HG03442 (cell line): ENCODE measurements around the gene PGP.
"Not testable (repeated sequence)": the region's sequence is repeated elsewhere in the genome, so short reads cannot be mapped to it uniquely, and the experiment has no call there.

Experiments
- ATAC-seq: cut with Tn5 transposase; IDR thresholded peaks from one replicate; pipeline ENCODE4 v1.9.1; 2021; ENCODE audit warnings: mild to moderate bottlenecking, moderate library complexity; ENCODE audit not compliant: unreplicated experiment

Gene PGP

GRCh38 chr16:2214719-2214968, at the start of gene PGP:
TSS of gene PGP (minus strand) at chr16:2214840. CDS start at chr16:2214777, 63 bp downstream.
- ATAC-seq, result peak; percentile 82

- not testable (repeated sequence) for ATAC-seq
Measured at GRCh38 chr16:2263026-2263425, 48.4 kb upstream of the PGP start.

- no peak for ATAC-seq
Measured at GRCh38 chr16:2260250-2260649, 45.6 kb upstream of the PGP start.

GRCh38 chr16:2258530-2258929, 43.9 kb upstream of the PGP start:
- ATAC-seq, result not testable (repeated sequence)

GRCh38 chr16:2257726-2258125, 43.1 kb upstream of the PGP start:
- no peak for ATAC-seq

- no peak for ATAC-seq
Measured at GRCh38 chr16:2256531-2257140, 42.0 kb upstream of the PGP start.

- ATAC-seq, result no peak
Measured at GRCh38 chr16:2253293-2253692, 38.7 kb upstream of the PGP start.

GRCh38 chr16:2252806-2253148, 38.1 kb upstream of the PGP start:
- no peak for ATAC-seq

GRCh38 chr16:2251296-2252111, 36.9 kb upstream of the PGP start, which contains the start of gene ECI1:
TSS of gene ECI1 (minus strand) at chr16:2251587. CDS start at chr16:2251566, 21 bp downstream.
- peak; percentile 84 for ATAC-seq

- ATAC-seq, result no peak
Measured at GRCh38 chr16:2250652-2251295, 36.1 kb upstream of the PGP start.

GRCh38 chr16:2246301-2246885, 31.8 kb upstream of the PGP start:
- ATAC-seq, result no peak

GRCh38 chr16:2244926-2245795, 30.5 kb upstream of the PGP start:
- ATAC-seq, result no peak

GRCh38 chr16:2244301-2244700, 29.7 kb upstream of the PGP start:
- ATAC-seq, result no peak

GRCh38 chr16:2243781-2244180, 29.1 kb upstream of the PGP start:
- ATAC-seq, result no peak

- ATAC-seq, result no peak
Measured at GRCh38 chr16:2243031-2243528, 28.4 kb upstream of the PGP start.

GRCh38 chr16:2242598-2242997, 28.0 kb upstream of the PGP start:
- ATAC-seq, result no peak

GRCh38 chr16:2240331-2240730, 25.7 kb upstream of the PGP start:
- not testable (repeated sequence) for ATAC-seq

- no peak for ATAC-seq
Measured at GRCh38 chr16:2238838-2239675, 24.4 kb upstream of the PGP start.

- no peak for ATAC-seq
Measured at GRCh38 chr16:2238150-2238837, 23.7 kb upstream of the PGP start.
